GM12891 (cell line): ENCODE measurements around the gene CLEC4G.

Experiments used
- POLR2A ChIP-seq: IDR thresholded peaks from 2 replicates; pipeline ENCODE4 v1.6.1; 2011; ENCODE audit warnings: low read depth, low read length, control low read depth
- POLR2AphosphoS5 ChIP-seq: IDR thresholded peaks from 2 replicates; pipeline ENCODE4 v1.6.1; 2011; ENCODE audit warnings: low read depth, low read length, control low read depth
- SPI1 ChIP-seq: IDR thresholded peaks from 2 replicates; pipeline ENCODE4 v1.6.1; 2011; ENCODE audit warnings: low read depth, low read length, control low read depth
- TAF1 ChIP-seq: IDR thresholded peaks from 2 replicates; pipeline ENCODE4 v1.6.1; 2011; ENCODE audit warnings: low read depth, low read length, control low read depth

DNA sequence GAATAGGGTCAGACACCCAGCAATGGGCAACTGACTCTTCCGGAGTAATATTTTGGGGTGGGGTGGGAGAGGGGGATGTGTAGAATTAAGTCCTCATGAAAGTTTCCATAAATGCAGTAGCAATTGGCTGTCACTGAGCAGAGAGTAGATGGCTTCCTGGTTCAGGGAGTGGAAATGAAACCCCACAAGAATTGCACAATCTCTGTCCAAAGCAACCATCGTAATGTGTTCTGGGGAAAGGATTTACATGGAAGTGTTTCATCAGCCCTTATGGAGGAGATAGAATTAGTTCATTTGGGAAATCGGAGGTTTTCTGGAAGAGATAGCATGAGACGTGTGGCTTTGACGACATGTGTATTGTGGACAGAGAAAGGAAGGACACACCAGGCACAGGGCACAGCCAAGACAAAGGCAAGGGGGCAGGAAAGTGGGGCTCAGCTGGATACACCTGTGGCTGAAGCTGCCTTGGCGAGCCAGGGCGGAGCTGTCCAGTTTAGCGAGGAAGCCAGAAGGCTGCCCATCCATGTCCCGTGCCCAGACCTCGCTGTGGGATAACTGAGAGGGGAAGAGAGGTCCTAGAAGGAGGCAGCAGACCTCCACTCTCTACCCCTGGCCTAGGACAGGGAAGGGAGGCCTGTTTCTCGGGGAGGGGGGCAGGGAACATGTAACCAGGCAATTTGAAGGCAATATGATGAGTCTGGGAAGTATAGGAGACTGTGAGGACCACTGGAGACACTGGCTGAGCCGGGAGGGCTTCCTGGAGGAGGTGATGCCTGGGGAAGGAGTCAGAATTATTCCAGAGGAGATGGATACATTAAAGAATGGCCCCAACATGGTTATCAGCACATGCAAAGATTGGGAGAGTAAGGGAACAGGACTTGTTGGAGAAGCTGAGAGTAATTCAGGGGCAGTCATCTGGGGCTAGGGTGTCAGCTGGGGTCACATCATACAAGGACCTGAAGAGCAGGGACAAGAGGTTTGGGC is 2.6 kb upstream of the CLEC4G start:
- TF ChIP-seq POLR2A (no peak), SPI1 (peak; percentile 16; the same call in 1 of the 2 replicates), TAF1 (no peak), POLR2AphosphoS5 (no peak)
